ENCODE data around the gene DNAAF1. TPM values are rescaled to one million over a fixed set of nuclear protein-coding genes. Genes with fewer than 3 reads are reported as not detected.

DNAAF1 gene
- total RNA-seq, 1 donor: 0.36 TPM

DNA sequence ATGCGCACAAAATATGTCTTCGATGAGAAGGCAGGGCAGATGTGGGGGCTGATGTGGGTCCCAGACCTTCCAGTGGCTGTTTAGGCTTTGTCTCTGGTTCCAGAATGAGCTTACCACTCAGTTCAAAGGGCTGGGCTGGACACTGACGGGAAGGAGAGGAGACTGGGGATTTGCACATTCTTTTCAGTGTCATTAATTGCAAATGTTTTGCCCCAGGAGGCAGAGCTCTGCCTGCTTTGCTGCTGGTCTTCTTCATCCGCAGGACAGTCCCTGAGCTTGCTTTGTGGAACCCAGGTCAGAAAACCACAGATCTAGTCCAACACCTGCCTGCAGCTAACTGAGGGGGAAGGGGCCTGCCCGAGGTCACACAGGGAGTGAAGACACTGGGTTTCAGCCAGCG lies 73.8 kb downstream of the DNAAF1 start:
- H3K79me2 ChIP-seq (ENCODE audit: insufficient read depth, low read length): no peaks in the 10 kb centered on the region
- no peak overlapping the region for H2AFZ ChIP-seq (ENCODE audit: low read length)
- H3K4me3 ChIP-seq (ENCODE audit: insufficient read depth, low read length): no peak overlapping the region
- no peak overlapping the region for H3K27ac ChIP-seq (ENCODE audit: low read depth, low read length)
- no peaks in the 10 kb centered on the region for H4K20me1 ChIP-seq (ENCODE audit: insufficient read depth, low read length)
- peaks cover 11% of the 10 kb centered on the region for H3K27me3 ChIP-seq (ENCODE audit: insufficient read depth, low read length)
- no peak for DNase-seq (ENCODE audit: insufficient read length, low spot score, missing footprints)
- H3K9me3 ChIP-seq (ENCODE audit: low read depth, low read length): no peaks in the 10 kb centered on the region
- H3K4me2 ChIP-seq (ENCODE audit: insufficient read depth, low read length): no peak overlapping the region
- no peaks in the 10 kb centered on the region for H3K4me1 ChIP-seq (ENCODE audit: insufficient read depth, low read length)
- H3K36me3 ChIP-seq (ENCODE audit: insufficient read depth, low read length): no peaks in the 10 kb centered on the region
- TF ChIP-seq, protein P1, sequence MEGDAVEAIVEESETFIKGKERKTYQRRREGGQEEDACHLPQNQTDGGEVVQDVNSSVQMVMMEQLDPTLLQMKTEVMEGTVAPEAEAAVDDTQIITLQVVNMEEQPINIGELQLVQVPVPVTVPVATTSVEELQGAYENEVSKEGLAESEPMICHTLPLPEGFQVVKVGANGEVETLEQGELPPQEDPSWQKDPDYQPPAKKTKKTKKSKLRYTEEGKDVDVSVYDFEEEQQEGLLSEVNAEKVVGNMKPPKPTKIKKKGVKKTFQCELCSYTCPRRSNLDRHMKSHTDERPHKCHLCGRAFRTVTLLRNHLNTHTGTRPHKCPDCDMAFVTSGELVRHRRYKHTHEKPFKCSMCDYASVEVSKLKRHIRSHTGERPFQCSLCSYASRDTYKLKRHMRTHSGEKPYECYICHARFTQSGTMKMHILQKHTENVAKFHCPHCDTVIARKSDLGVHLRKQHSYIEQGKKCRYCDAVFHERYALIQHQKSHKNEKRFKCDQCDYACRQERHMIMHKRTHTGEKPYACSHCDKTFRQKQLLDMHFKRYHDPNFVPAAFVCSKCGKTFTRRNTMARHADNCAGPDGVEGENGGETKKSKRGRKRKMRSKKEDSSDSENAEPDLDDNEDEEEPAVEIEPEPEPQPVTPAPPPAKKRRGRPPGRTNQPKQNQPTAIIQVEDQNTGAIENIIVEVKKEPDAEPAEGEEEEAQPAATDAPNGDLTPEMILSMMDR (IDR thresholded peaks at IDR 0.05; ENCODE audit: extremely low read depth, low read depth, low read length): no peak

- no peaks in the 10 kb centered on the region for H3K36me3 ChIP-seq (ENCODE audit: insufficient read depth, low read length)
- DNase-seq (ENCODE audit: insufficient read length, low spot score, missing footprints): peak; percentile 89
- no peaks in the 10 kb centered on the region for H3K79me2 ChIP-seq (ENCODE audit: insufficient read depth, low read length)
- no peak overlapping the region for H2AFZ ChIP-seq (ENCODE audit: low read length)
- H3K4me3 ChIP-seq (ENCODE audit: insufficient read depth, low read length): no peak overlapping the region
- peaks cover 7% of the 10 kb centered on the region for H3K27me3 ChIP-seq (ENCODE audit: insufficient read depth, low read length)
- TF ChIP-seq, protein P1 (IDR thresholded peaks at IDR 0.05; ENCODE audit: extremely low read depth, low read depth, low read length): no peak
- no peak overlapping the region for H3K27ac ChIP-seq (ENCODE audit: low read depth, low read length)
- no peaks in the 10 kb centered on the region for H3K4me1 ChIP-seq (ENCODE audit: insufficient read depth, low read length)
- H3K4me2 ChIP-seq (ENCODE audit: insufficient read depth, low read length): no peak overlapping the region
- no peaks in the 10 kb centered on the region for H4K20me1 ChIP-seq (ENCODE audit: insufficient read depth, low read length)
- no peaks in the 10 kb centered on the region for H3K9me3 ChIP-seq (ENCODE audit: low read depth, low read length)
These were observed 75.7 kb downstream of the DNAAF1 start for GRCh38 chr16:84220851-84221250.

GRCh38 chr16:84223456-84223855 lies 78.3 kb downstream of the DNAAF1 start:
- H2AFZ ChIP-seq (ENCODE audit: low read length): no peak overlapping the region
- H3K36me3 ChIP-seq (ENCODE audit: insufficient read depth, low read length): no peaks in the 10 kb centered on the region
- no peak overlapping the region for H3K27ac ChIP-seq (ENCODE audit: low read depth, low read length)
- peaks cover 2% of the 10 kb centered on the region for H3K27me3 ChIP-seq (ENCODE audit: insufficient read depth, low read length)
- no peak overlapping the region for H3K4me2 ChIP-seq (ENCODE audit: insufficient read depth, low read length)
- H3K9me3 ChIP-seq (ENCODE audit: low read depth, low read length): no peaks in the 10 kb centered on the region
- TF ChIP-seq, protein P1 (IDR thresholded peaks at IDR 0.05; ENCODE audit: extremely low read depth, low read depth, low read length): no peak
- no peak for DNase-seq (ENCODE audit: insufficient read length, low spot score, missing footprints)
- H4K20me1 ChIP-seq (ENCODE audit: insufficient read depth, low read length): no peaks in the 10 kb centered on the region
- no peaks in the 10 kb centered on the region for H3K79me2 ChIP-seq (ENCODE audit: insufficient read depth, low read length)
- peaks cover 6% of the 10 kb centered on the region for H3K4me1 ChIP-seq (ENCODE audit: insufficient read depth, low read length)
- no peak overlapping the region for H3K4me3 ChIP-seq (ENCODE audit: insufficient read depth, low read length)

DNA sequence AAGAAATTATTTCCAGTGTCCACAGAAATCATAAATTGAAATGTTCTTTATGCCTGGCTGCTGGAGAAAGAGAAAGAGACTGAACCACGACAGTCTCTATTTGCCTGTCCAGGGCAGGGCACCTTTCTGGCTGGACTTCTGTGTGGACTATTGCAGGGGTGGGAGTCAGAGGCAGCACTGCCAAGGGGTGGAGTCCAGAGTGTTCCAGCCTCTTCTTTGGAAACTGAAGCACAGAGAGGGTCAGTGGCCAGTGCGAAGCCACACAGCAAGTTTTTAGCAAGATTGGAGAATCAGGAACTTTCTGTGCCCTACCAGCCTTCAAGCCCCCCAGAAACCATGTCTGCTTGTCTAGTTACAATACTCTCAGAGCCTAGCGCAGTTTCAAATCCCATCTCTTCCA lies 79.4 kb downstream of the DNAAF1 start:
- DNase-seq (ENCODE audit: insufficient read length, low spot score, missing footprints): peak; percentile 83
- Histone ChIP-seq H3K27me3 (ENCODE audit: insufficient read depth, low read length) (no peaks in the 10 kb centered on the region), H4K20me1 (ENCODE audit: insufficient read depth, low read length) (no peaks in the 10 kb centered on the region), H2AFZ (ENCODE audit: low read length) (no peak overlapping the region), H3K27ac (ENCODE audit: low read depth, low read length) (no peak overlapping the region), H3K4me2 (ENCODE audit: insufficient read depth, low read length) (no peak overlapping the region), H3K36me3 (ENCODE audit: insufficient read depth, low read length) (no peaks in the 10 kb centered on the region), H3K79me2 (ENCODE audit: insufficient read depth, low read length) (no peaks in the 10 kb centered on the region), H3K9me3 (ENCODE audit: low read depth, low read length) (no peaks in the 10 kb centered on the region), H3K4me3 (ENCODE audit: insufficient read depth, low read length) (no peak overlapping the region), H3K4me1 (ENCODE audit: insufficient read depth, low read length) (peaks cover 11% of the 10 kb centered on the region)
- TF ChIP-seq, protein P1 (IDR thresholded peaks at IDR 0.05; ENCODE audit: extremely low read depth, low read depth, low read length): no peak
